ENCODE data around the gene HS3ST5.

HS3ST5 gene, protein sequence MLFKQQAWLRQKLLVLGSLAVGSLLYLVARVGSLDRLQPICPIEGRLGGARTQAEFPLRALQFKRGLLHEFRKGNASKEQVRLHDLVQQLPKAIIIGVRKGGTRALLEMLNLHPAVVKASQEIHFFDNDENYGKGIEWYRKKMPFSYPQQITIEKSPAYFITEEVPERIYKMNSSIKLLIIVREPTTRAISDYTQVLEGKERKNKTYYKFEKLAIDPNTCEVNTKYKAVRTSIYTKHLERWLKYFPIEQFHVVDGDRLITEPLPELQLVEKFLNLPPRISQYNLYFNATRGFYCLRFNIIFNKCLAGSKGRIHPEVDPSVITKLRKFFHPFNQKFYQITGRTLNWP

DNA sequence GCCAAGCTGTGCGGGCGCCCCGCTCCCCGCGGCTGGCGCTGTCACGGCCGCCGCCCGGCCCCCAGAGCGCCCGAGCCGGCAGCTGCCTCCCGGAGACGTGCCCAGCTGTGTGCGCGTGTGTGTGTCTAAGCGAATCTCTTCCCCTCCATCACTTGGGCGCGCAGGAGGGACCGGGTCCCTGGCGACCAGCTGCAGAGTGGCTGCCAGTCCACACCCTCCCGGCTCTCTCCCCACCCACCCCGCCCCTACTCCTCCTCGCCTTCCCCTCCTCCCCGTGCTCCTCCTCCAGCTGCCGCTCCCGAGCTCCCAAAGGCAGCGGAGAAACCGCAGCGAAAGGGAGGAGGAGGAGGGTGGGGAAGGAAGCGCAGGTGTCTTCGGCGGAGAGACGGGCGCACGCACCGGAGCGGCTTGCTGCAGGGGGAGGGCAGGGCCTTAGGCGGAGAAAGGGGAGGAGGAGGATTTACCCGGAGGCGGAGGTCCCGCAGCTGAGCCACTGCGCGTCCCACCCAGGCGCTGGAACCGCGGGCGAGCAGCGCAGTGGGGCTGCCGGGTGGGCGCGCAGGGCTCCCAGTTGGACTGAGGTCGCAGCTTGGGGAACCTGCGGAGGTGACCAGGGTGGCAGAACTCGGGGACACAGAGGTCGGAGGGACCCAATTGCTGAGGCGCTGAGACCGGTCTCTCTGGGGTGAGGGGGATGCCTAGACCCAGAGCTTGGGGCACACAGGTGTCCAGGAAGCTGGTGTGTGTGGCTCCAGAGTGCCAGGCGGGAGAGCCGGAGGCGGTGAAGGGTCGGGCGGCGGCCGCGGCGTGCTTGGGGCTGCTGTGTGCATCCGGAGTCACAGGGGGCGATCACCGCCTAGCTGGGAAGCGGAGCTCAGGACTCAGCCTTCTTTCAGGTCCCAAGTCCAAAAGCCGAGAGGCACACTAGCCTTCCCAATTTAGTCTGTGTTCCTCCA lies at the start of gene HS3ST5:
Gene HS3ST5, minus strand, starts transcription at position 198 of the 956 bp plus-strand sequence. CDS start 280,178 bp downstream, outside the sequence.
- no peak for DNase-seq (ENCODE audit: low read depth)

DNA sequence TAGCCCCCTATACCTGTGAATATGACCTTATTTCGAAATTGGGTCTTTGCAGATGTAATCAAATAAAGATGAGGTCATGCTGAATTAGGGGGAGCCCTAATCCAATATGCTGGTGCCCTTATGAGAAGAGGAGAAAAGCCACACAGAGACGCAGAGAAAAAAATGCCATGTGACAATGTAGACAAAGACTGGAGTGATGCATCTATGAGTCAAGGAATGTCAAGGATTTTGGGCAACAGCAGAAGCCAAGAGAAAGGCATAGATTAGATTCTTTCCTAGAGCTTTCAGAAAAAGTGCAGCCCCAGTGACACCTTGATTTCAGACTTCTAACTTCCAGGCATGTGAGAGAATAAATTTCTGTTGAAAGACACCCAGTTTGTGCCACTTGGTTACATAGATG lies 47.4 kb upstream of the HS3ST5 start:
- DNase-seq (ENCODE audit: low read depth) = no peak

DNA sequence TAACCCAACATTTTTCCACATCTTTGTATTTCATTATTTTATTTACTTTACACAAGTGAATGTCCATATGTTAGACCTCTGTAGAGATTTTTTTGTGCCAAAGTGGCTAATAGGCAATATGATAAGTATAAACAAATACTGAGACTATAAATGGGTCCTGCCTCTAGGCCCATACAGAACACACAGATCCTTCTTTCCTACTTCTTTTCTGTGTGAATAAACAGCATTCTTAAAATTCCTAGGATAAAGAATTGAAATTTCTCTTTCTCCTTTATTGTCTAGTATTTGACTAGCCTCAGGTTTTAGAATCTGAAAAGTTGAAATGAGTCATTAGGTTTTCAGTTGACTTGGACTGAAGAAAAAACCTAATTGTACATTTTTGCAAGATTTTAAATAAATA lies 46.3 kb upstream of the HS3ST5 start:
- no peak for DNase-seq (ENCODE audit: low read depth)

DNA sequence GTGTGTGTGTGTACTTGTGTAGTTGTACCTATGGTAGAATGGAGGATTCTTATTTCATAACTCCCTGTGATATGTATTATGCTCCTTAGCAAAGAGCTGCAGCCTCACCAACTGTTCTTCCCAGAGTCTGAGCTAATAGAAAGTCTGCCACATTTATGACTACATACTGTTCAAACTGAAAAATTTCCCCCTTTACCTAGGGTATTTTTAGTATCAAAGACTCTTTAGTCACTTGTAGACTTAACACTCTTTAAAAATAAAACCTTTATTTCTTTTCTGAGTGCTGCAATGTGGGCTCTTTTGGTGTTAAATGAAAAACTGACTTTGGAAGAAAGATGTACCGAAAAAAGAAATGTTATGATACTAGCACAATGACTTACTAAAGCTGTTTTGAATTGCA lies 39.6 kb upstream of the HS3ST5 start:
- no peak for DNase-seq (ENCODE audit: low read depth)

DNA sequence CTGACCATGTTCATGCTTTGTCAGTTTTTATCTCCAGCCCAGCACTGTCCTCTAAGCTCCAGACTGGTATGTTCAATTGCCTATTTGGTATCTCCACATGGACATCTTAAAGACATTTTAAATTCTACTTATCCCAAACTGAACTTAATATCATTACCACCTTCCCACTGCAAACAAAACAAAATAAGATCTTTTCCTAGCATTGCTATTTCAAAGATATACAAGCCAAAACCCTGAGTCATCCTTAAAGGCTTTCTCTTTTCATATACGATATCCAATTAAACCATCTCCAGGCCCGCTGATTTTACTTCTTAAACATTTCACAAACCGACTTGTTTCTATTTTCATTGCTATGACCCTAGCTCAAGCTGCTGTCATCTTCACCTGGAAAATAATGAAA lies 35.1 kb upstream of the HS3ST5 start:
- DNase-seq (ENCODE audit: low read depth) = no peak

DNA sequence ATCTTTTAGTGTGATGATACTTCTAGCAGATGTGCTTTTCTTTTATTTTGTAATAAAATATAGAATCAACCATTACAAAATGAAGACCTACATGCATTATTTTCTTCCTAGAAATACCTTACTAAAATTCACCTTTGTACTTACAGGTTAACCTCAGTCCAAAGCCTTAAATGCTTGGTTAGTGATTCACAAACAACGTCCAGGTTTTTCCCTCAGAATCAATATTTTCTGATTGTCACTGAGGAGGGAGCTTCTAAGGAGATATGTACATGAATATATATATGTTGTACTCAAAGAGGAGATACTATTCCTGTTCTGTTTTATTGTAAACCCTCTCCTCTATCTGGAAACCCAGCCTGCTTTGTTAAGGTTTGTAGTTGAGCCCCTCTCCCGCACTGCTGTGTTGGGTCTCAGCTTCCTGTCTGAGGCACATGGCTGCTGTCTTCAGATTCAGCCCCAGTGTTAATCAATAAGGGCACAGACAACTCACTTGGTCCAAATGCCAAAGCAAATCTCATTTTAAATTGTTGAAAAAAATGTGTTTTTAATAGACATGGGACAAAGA lies 33.9 kb upstream of the HS3ST5 start:
- DNase-seq (ENCODE audit: low read depth) = no peak

DNA sequence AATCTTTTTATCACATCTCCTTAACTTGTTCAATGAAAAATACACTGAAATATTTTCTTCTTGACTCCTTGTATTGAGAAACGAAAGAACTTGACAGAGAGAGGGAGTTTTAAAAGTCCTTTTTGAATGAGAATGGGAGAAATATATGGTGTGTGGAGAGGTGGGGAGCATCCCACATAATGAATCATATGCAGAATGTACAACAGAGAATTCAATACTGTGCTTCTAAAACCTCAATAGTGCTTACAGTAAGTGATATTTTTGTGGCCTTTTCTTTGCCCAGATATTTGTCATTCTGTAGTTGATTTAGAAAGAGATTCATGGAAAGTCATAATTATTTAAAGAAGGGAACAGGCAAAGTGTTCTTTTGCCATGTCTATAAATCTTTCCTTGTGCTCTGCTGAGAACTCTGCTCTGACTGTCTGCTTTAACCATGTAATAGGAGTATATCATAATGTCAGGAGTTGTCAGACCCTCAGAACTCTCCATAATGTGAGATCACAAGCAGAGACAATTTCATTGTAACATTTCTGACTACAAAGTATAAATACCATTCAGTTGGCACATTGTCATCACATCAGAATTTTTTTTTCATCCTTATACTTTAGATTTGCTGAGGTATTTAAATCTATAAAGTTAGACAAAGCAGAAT lies 32.8 kb upstream of the HS3ST5 start:
- no peak for DNase-seq (ENCODE audit: low read depth)

DNA sequence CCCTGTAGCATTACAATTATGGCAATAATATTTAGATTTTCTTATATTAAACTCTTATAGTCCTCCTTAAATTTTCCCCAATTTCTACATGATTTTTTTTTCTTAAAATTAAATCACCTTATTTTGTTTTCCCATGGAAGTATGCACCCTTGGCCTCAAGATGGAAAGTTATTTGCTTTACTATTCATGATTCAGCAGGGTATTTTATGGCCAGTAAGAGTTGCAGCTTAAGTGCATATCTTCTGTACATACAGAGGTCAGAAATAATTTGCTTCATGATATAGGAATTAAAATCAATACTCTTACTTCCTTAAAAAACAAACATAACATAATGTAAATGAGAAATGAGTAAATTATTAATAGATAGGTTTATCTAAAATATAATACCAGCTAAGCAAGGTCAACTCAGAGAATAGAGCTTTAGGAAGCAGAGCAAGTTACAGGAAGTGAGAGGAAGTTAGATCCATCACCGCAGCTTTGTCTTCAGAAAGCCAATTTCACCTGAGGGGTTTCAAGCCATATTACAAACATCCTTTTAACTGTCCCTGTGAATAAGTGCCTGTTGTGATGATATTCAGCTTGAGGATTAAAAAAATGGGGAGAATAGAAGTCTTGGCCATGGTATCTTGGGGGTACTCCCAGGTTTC lies 24.6 kb upstream of the HS3ST5 start:
- DNase-seq (ENCODE audit: low read depth) = no peak

DNA sequence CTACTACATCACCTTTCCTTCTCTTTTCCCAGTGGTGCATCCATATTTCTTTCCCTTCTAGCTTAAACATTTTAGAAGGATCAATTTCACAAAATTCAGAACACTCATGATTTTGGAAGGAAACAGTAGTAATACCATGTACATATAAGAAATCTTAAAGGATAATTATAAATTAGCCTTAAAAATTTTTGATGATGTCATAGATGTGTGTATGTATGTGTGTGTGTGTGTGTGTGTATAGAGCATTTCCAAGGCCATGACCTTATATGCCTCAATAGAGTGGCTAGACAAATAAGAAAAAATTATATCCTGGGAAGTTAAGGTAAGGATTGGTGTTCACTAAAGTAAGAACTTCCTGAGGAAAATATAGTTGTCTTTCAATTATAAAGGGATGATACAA lies 24.1 kb upstream of the HS3ST5 start:
- DNase-seq (ENCODE audit: low read depth) = no peak

DNA sequence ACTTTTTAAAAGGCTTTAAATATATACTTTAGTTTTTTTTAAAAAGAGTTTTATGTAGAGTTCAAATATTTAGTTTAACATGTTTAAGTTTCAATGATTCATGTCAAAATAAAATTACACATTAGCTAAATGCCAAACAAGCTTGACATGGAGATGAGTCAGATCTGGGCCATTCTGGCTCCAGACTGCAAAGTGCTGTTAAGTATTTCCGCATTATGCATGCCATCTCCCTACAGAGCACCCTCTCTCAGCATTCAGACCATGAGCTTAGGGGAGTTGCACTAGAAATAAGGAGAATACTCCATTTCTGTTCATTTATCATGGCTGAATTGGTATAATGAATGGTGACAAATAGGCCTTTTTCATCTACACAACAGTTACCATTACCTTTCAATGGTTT lies 21.5 kb upstream of the HS3ST5 start:
- DNase-seq (ENCODE audit: low read depth) = no peak

DNA sequence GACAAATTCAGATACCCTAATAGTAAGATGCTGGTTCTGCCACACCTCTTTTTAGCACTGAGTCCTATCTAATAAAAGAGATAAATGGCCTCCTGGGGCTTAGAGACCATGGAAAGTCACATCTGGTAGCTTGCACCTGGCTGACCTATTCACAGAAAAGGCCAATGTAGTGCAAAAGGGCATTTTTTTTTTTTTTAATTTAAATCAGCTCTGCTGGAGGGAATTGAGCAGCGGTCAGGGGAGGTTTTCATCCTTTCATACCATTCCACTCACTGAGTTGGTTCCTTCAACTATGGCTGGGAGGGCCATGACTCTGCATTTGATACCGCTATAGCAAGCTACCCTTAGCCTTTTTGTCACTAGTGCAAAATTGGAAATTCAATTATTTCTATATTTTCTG lies 20.1 kb upstream of the HS3ST5 start:
- no peak for DNase-seq (ENCODE audit: low read depth)

DNA sequence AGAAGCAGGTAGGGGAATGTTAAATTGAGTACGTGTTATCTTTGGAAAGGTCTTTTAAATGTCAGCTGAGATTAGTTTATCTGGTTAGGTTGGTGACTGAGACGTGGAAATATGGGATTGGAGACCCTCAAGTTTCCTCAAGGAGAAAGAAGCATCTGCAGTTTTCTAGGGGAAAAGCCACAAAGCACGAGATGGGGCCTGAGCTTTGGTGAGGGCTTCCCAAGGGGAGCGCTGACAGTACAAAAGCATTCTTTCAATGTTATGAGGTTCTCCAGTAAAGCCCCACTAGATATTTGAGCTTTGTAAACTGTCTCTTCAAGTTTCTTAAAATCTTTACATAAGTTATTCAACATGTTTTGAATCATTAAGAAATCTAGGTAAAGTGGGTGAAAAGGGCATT lies 19.6 kb upstream of the HS3ST5 start:
- DNase-seq (ENCODE audit: low read depth) = no peak

DNA sequence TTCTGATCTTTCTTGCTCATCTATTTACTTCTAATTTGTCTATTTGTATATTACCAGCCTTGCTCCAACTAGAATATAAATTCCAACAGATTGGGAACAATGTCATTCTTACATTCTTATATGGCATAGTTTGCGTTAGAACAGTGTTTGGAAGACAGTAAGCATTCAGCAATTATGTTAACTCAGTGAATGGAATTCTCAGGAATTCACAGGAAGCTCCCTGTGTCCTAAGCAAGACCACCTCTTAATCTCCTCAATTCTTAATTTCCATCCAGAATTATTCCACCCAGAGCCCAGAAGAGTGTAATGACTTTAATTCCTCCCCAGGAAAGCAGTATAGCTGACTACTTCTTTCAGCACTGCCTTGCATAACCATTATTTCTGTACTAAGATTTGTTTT lies 18.2 kb upstream of the HS3ST5 start:
- no peak for DNase-seq (ENCODE audit: low read depth)

DNA sequence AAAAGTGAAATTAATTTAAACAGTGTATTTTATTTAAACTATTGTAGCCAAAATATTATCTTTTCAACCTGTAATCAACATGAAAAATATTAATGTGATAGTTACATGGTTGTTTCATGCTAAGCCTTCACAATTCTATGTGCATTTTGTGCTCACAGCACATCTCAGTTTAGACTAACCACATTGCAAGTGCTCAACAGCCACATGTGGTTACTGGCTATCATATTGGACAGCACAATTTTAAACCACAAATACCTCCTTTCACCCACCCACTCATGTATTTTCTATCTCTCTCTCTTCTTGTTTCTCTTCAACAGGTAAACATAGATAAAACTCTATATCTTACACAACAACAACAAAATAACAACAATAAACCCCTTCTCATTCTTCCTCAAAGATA lies 12.5 kb upstream of the HS3ST5 start:
- no peak for DNase-seq (ENCODE audit: low read depth)

DNA sequence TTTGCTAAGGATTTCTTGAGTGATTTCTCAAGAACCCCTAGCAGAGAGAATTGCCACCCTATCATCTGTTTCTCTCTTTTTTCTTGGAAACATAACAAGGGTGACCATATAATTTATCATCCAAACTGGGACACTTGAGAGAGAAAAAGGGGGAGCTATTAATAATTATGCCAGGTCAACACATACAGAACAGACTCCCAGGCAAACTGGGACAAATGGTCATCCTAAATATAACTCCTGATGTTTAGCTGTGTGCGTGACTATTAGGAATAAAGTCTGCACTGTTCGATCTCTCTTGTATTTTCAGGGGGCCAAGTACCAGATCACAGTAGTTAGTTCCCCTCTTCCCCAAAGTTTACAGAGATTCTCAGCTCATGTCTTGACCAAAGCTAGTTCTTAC lies 11.7 kb upstream of the HS3ST5 start:
- no peak for DNase-seq (ENCODE audit: low read depth)

DNA sequence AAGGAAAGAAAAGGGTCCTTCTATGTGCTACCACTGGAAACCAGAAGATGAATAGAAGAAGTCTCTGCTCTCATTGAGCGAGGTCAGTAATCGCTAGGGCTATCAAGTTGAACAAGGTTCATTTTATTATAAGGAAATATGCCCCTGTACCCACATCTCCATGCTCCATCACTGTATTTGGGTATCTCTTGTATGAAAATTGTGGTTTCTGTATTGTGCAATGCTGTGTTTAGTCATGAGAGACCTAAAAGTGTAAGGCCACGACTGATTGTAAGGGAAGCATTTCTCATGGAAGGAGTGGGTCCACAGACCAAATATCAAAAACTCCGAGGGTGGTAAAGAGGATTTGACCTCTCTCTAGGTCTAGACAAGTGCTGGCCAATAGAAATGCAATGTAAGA lies 3.6 kb upstream of the HS3ST5 start:
- no peak for DNase-seq (ENCODE audit: low read depth)

DNA sequence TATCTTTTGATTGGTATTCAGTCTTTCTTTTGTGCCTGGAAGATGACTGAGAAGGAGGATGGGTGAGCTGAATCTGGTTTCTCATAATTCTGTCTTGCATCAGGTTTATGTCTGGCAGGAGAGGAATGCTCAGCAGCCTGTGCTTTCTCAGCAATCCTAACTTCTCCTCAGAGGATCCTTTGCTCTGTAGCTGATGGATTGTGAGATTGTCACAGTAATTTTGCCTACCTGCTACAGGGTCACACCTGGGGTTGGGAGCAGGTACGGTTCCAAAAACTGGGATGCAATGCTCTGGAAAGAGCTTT lies 2.1 kb upstream of the HS3ST5 start:
- no peak for DNase-seq (ENCODE audit: low read depth)

DNA sequence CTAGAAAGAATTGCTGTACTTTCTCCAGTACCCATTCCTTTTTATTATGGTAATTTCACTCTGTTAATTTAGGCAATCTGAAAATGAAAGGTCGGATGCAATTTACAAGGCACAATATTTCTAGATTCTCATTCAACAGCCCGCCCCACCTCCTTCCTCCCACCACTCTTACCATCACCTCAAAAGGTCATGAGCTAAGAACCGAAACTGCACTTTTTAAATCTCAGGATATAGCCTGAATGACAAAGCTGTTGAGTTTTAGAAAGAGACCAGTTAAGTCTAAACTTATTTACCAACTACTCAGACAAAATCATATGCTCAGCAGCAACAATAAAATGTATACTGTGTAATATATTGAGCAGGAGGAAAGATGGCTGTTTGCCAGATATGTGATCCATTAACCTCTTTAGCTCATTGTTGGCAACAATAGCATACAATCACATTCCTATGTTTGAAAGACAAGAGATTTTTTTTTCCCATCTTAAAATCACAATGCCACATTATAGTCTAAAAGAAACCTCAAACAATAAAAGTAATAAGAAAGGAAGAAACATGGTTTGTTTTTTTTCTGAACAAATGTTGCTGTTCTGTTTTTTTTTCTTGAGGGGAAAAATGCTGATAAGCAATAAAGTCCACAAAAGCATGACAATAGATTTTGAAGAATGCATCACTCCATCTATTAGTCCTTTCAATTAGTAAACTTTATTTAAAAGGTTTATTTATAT lies 1.6 kb upstream of the HS3ST5 start:
- no peak for DNase-seq (ENCODE audit: low read depth)

DNA sequence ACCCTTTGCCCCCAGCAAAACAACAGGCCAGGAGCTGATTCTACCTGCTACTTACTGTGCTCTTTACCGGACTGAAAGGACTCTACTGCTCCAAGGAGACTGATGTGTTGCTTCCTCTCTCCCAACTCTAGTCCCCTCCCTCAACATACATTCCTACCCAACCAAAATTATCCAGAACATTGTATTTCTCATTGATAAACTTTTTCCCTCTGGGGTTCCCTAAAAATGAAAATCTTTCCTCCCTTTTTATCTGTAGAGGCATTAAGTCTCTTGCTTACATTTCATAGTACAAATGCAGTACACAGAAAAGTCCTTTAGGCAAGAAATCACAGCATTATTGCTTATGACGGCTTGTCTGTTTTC lies 940 bp upstream of the HS3ST5 start:
- DNase-seq (ENCODE audit: low read depth) = no peak

DNA sequence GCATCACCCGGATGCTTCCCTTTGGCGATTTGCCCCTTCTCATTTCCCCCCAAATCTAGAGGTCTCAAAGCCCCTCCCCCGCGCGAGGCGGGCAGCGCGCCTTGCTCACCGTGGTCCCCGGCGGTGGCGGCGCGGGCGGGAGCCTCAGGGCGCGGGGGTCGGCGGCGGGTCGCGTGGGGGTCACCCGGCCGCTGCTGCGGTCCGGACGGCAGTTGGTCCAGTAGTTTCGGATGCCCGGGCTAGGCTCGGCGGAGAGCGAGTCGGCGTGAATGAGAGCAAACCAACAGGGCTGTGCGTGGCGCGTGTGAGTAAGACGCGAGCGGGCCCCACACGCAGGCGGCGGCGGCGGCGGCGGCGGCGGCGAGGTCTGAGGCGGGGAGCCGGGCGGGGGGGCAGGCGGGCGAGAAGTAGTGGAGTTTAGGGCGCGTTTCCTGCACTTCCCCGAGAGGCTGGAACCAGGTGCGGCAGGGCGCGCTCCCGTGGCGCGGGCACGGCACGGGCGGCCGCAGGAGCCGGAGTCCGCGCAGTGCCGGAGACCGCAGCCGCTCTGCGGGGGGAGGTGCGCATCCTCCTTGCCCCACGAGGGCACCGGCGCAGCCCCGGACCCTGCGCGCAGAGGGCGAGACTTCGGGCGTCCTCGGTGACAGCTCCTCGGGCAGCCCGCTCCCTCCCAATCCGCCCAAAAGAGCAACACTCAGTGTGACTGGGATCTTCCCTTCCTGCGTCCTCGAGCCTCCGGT lies 567 bp downstream of the HS3ST5 start:
- DNase-seq (ENCODE audit: low read depth) = no peak

DNA sequence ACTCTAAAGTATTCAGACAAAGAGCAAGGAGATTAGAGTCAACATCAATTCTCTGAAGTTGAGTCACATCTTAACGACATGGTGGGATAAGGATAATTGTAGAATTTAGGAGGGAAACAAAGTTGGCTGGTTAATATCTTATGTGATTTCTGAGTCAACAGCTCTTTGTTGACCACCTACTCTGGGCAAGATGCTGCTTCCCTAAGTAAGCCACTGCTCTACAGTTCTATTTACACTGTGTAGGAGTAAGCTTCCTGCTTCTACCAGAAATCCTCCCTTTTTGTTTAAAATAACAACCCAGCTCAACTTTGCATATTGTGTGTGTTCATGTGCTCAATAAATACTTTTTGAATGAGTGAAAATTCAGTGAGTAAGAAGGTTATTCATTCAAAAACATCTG lies 3.1 kb downstream of the HS3ST5 start:
- no peak for DNase-seq (ENCODE audit: low read depth)
